HG03103 (cell line): Measurements from ENCODE around the gene NDUFB1.

Experiments
- ATAC-seq: cut with Tn5 transposase; IDR thresholded peaks from one replicate; pipeline ENCODE4 v1.9.1; 2021; ENCODE audit warnings: low read depth; ENCODE audit not compliant: unreplicated experiment

The NDUFB1 gene

GRCh38 chr14:92121670-92122350, at the start of gene NDUFB1, which contains the start of gene CPSF2:
Gene NDUFB1, minus strand, starts transcription at chr14:92121706. Its CDS starts 4,069 bp downstream, at chr14:92117637.
Gene CPSF2, plus strand, starts transcription at chr14:92121969. Its CDS starts 9,016 bp downstream, at chr14:92130985.
- ATAC-seq, result peak; percentile 83

DNA sequence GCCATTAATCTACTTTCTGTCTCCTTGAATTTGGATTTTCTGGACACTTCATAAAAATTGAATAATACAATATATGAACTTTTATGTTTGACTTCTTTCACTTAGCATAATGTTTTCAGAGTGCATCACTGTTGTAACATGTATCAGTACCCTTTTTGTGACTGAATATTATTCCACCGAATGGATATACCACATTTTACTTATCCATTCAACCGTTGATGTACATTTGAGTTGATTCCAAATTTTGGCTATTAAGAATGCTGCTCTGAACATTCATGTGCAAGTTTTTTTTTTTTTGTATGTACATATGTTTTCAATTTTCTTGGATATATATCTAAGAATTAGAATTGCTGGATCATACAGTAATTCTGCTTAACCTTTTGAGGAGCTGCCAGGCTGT, 43.5 kb upstream of the NDUFB1 start:
- no peak for ATAC-seq

DNA sequence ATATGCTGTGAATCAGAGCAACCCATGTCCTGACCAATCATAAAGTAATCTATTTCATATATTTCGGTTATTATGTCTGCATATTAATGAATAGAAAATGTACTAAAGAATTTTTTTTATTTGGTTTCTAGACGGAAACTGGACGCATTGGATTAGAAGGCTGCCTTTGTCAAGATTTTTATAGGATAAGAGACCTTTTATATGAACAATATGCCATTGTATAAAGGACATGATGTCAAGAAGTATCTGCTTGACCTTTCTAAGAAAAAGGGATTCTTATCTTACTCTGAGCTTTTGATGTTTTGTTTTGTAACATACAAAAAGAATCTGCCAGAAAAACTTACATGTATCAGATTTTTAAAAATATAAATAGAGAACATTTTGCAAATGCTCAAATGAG, 40.0 kb upstream of the NDUFB1 start:
- no peak for ATAC-seq

GRCh38 chr14:92160619-92161018, 39.1 kb upstream of the NDUFB1 start:
- no peak for ATAC-seq

- no peak for ATAC-seq
Measured at GRCh38 chr14:92154283-92154942, 32.9 kb upstream of the NDUFB1 start.

DNA sequence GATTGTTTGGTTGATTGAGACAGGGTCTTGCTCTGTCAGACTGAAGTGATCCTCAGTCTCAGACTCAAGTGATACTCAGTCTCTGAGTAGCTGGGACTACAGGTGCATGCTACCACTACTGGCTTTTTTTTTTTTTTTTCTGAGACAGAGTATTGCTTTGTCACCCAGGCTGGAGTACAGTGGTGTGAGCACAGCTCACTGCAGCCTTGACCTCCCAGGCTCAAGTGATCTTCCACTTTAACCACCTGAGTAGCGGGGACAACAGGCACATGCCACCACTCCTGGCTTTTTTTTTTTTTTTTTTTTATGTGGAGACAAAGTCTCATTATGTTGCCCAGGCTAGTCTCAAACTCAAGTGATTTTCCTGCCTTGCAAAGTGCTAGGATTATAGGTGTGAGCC, 32.1 kb upstream of the NDUFB1 start:
- no peak for ATAC-seq

GRCh38 chr14:92144708-92145107, 23.2 kb upstream of the NDUFB1 start:
- no peak for ATAC-seq

GRCh38 chr14:92143962-92144361, 22.5 kb upstream of the NDUFB1 start:
- ATAC-seq, result no peak

DNA sequence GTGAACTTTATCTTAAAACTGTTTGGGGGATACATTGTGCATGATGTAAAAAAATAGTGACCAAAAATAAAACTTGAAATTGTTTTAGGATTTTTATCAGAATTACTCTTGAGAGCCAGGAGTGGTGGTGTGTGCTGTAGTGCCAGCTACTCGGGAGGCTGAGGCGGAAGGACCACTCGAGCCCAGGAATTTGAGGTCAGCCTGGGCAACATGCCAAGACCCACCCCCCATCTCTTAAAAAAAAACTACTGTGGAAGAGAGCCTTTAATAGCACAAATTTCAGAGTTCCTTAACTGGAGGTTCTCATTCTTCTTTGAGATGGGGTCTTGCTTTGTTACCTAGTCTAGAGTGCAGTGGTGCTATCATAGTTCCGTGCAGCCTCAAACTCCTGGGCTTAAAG, 21.8 kb upstream of the NDUFB1 start:
- ATAC-seq, result no peak

DNA sequence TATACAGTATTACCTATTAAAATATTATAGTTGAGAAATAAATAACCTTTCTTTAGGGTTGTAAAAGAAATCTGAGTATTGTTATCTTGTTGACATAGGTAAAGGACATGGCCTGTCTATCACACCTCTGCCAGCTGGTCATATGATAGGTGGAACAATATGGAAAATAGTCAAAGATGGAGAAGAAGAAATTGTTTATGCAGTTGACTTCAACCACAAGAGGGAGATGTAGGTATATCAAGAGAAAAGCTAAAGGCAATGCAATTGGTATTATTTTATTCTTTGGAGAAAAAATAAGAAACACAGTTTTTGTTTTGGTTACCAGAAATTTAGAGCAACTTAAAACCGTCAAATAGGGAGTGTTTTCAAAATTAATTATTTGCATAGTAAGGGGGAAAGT, 13.8 kb upstream of the NDUFB1 start:
- no peak for ATAC-seq

GRCh38 chr14:92134456-92134855, 12.9 kb upstream of the NDUFB1 start:
- no peak for ATAC-seq

GRCh38 chr14:92122761-92123160, 1.3 kb upstream of the NDUFB1 start:
- no peak for ATAC-seq

DNA sequence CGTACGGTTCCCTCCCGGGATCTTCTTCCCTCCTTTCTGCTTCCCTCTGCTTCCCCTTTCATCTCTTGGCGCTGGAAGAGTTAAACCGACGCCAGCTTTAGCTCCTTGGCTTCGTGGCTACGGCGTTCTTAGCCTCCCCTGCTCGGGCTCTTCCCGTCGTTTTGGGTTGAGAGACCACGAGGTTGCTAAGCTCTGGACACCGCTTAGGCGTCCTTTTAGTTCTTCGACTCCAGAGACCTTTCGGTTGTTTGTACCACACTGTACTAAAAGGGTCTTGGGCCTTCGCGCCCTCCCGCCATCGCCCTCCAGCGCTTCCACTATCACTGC, 808 bp upstream of the NDUFB1 start:
- no peak for ATAC-seq

DNA sequence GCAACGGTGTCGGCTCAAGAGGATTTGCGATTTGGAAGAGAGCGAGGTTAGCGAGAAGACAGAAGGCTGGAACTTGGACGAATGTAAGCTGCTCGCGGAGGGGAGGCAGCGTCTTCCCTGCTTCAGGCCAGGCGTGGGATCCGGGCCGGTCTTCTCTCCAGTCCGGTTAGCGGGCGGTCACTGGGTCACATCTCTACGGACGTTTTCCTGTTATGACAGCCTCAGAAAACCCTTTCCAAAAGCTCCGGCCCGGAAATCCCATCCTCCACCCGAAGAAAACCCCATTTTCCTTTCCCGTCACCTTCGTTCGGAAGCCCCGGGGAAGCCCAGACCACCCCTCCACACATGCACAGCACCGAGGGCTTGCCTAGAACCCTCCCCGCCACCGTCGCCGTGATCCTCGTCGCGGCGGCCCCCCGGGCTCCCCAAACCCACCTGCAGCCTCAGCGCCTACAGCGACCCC, 268 bp downstream of the NDUFB1 start:
- no peak for ATAC-seq

GRCh38 chr14:92109490-92109889, 12.0 kb downstream of the NDUFB1 start:
- no peak for ATAC-seq

DNA sequence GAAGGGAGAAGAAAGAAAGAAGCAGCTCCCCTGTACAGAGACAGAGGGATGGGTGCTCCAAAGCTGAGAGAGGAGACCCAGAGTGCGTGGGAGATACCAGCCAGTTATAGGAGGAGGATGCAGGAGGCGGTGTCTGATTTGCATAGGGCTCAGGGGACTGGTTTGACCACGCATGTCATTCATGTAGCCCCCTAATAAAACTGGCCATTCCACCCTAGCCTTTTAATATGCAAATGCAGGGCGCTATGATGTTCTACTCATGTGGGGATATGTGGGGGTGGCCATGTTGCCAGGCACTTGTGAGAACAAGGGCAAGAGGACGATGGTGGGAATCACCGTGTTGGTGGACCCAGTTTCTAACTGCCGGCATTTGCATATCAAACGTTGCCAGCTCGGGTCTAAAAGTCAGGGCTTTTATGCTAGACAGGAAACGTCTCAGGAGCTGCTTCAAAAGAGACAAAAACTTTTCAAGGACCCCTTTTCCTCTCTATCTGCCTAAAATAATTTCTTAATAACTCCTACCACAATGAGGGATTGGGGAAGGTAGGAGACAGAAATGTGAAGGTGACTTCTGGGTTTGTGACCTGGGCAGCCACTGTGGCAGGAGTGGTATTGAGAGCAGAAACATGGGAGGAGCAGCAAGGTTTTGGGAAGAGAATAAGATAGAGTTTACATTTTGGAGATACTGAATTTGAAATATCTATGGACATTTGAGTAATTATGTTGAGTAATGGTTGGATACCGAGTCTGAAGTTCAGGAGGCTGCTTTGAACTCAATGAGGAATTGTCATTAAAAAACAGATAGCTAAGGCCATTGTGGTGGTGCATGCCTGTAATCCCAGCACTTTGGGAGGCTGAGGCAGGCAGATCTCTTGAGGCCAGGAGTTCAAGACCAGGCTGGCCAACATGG, 12.9 kb downstream of the NDUFB1 start:
- ATAC-seq, result no peak

DNA sequence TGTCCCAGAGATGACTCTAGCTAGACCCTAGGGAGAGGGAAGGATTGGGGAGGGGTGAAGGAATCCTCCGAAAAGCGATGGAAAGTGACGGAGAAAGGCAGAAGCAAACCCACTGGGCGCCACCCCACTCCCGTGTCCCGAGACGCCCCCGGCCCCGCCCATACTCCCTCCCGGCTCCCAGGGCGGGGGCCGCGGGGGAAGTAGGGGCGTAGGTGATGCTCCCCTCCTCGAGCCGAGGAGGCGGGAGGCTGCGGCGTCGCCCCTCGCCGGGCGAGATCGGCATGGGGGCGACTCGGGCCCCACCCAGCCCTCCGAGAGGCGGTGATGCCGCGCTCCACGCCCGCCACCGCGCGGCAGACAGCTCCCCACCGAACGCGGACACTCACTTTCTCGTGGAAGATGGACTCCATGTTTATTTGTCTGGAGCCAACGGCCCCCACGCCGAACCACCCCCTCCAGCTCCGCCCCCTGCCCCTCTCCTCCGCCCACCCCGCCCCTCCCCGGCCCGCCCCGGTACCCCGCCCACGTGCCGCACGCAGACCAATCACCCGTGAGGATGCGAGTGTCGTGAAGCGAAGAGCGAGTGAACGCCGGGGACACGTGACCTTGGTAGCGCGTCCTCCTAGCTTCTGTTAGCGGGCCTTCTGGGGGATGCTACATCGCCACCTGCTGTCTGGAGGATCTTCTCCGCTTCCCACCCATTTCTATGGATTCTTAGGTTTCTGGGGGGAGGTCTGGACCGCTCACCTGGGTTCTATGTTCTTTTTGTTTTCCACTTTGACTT, 15.2 kb downstream of the NDUFB1 start, which contains the start of gene ATXN3:
Gene ATXN3 (minus strand): TSS at position 440 of the 784 bp plus-strand sequence. CDS start 30 bp downstream, at position 410.
- ATAC-seq, result peak; percentile 88

DNA sequence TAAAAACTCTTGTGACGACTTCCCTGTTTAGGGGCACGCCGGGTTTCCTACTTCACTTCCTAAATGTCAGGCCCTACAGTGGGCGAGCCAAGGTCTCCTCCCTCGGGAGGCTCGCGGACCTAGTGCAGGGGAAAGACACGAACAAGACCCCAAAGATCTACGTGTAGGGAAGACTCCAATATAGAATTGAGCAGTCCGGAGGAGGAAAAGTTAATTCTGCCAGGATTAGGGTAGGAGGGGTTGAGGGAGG, 15.7 kb downstream of the NDUFB1 start:
- peak; percentile 8 for ATAC-seq

DNA sequence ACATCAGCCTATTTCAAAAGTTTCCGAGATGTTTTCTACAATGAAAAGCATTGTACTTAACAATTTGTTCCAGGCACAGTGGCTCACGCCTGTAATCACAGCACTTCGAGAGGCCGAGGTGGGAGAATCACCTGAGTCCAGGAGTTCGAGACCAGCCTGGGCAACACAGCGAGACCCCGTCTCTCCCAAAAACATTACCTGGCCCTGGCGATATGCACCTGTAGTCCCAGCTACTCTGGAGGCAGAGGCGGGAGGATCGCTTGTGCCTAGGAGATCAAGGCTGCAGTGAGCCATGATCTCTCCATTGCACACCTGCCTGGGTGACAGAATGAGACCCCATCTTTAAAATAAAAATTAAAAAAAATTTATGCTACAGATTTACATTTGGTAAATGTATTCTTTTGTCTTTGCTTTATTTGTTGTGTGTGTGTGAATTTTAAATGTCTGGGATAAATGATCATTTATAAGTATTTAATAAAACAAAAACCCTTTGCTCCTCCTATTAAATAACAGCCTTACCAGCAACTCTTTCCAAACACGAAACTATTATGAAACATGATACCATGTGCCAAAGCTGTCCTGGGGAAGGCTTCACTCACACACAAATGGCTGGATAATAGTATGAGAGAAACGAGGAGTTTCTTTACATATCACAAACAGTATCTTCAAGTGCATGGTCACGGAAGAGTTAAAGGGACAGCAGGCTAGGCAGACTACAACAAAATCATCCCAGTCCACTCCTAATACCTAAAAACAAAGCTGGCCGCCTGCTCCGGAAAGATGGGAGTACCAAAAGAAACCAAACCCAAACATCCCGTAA, 16.2 kb downstream of the NDUFB1 start:
- no peak for ATAC-seq
